Fibroblast of lung (primary cell): ENCODE measurements around the gene TPPP3. TPM values are rescaled to one million over a fixed set of nuclear protein-coding genes. Genes with fewer than 3 reads are reported as not detected.

Experiments used
- DNase-seq, 2 donors: peaks; one replicate each; pipeline versions ENCODE4 v3.0.0 to v3.0.0-alpha.2; 2010; ENCODE audit warnings: low read depth in 2 of 2
- H2AFZ ChIP-seq: 2 replicates; pipeline ENCODE4 v1.5.1; 2012; ENCODE audit warnings: low read length, control low read depth, inconsistent platforms
- H3K27ac ChIP-seq: 2 replicates; pipeline ENCODE4 v1.5.1; 2011; ENCODE audit warnings: low read length, control low read depth; ENCODE audit not compliant: insufficient read depth
- H3K27me3 ChIP-seq: 2 replicates; pipeline ENCODE4 v1.5.1; 2011; ENCODE audit warnings: mild to moderate bottlenecking, low read length; ENCODE audit not compliant: control insufficient read depth, insufficient read depth
- H3K36me3 ChIP-seq: 2 replicates; pipeline ENCODE4 v1.5.1; 2011; ENCODE audit warnings: low read length; ENCODE audit not compliant: control insufficient read depth, insufficient read depth
- H3K4me1 ChIP-seq: 2 replicates; pipeline ENCODE4 v1.5.1; 2011; ENCODE audit warnings: low read length; ENCODE audit not compliant: control insufficient read depth, insufficient read depth; ENCODE audit errors: extremely low read depth
- H3K4me2 ChIP-seq: 2 replicates; pipeline ENCODE4 v1.5.1; 2011; ENCODE audit warnings: low read length, control low read depth; ENCODE audit not compliant: insufficient read depth; ENCODE audit errors: extremely low read depth
- H3K4me3 ChIP-seq, 4 experiments: fragments of 200-600 bp in 1 of 4; sonication (generic) in 1 of 4; replicated peaks in 1 of 4; 2 replicates each; pipeline ENCODE4 v1.5.1; 2011 to 2016; ENCODE audit warnings: low read length in 4 of 4, low read depth in 3 of 4, mild to moderate bottlenecking in 3 of 4, control low read depth in 2 of 4, inconsistent platforms in 1 of 4, mixed read lengths in 1 of 4; ENCODE audit not compliant: insufficient read depth in 1 of 4; ENCODE audit errors: control extremely low read depth in 1 of 4
- H3K79me2 ChIP-seq: 2 replicates; pipeline ENCODE4 v1.5.1; 2012; ENCODE audit warnings: mild to moderate bottlenecking, low read length, inconsistent platforms; ENCODE audit not compliant: control insufficient read depth, insufficient read depth
- H3K9ac ChIP-seq: 2 replicates; pipeline ENCODE4 v1.5.1; 2011; ENCODE audit warnings: mild to moderate bottlenecking, low read length, control low read depth; ENCODE audit not compliant: insufficient read depth
- H3K9me3 ChIP-seq: 2 replicates; pipeline ENCODE4 v1.5.1; 2012; ENCODE audit warnings: low read depth, low read length; ENCODE audit not compliant: control insufficient read depth, insufficient read depth
- H4K20me1 ChIP-seq: 2 replicates; pipeline ENCODE4 v1.5.1; 2011; ENCODE audit warnings: low read length; ENCODE audit not compliant: control insufficient read depth, insufficient read depth; ENCODE audit errors: extremely low read depth
- EZH2 ChIP-seq: IDR thresholded peaks from 2 replicates; pipeline ENCODE4 v1.5.1; 2012; ENCODE audit warnings: low read length, control low read depth, mild to moderate bottlenecking; ENCODE audit errors: missing control alignments
- polyA plus RNA-seq, 2 donors: library from polyadenylated mRNA; depleted of rRNA in 1 of 2; stranded (reverse) in 1 of 2; unstranded in 1 of 2; fragments of >200 nt; gene quantifications; 2 replicates each; pipeline ENCODE4 v1.2.1, GENCODE V29; 2011 to 2012; ENCODE audit warnings: missing spikeins in 1 of 2
- total RNA-seq: library from RNA; depleted of rRNA; stranded (reverse); fragments of >200 nt; gene quantifications from 2 replicates; pipeline ENCODE4 v1.2.1, GENCODE V29; 2014
- TF ChIP-seq, protein P1 (sequence below), 2 donors: IDR thresholded peaks in 1 of 2; conservative IDR thresholded peaks in 1 of 2; 1 replicate in 1 of 2; 2 replicates in 1 of 2; pipeline ENCODE4 v1.5.1; 2011 to 2012; ENCODE audit warnings: low read length in 2 of 2, control low read depth in 1 of 2, inconsistent platforms in 1 of 2, low read depth in 1 of 2, mild to moderate bottlenecking in 1 of 2

TPPP3 gene
- total and polyA plus RNA-seq, 2 donors (not counting 1 experiment from before 2014, with no cell fraction given), result 2.9 to 3.8 TPM

DNA sequence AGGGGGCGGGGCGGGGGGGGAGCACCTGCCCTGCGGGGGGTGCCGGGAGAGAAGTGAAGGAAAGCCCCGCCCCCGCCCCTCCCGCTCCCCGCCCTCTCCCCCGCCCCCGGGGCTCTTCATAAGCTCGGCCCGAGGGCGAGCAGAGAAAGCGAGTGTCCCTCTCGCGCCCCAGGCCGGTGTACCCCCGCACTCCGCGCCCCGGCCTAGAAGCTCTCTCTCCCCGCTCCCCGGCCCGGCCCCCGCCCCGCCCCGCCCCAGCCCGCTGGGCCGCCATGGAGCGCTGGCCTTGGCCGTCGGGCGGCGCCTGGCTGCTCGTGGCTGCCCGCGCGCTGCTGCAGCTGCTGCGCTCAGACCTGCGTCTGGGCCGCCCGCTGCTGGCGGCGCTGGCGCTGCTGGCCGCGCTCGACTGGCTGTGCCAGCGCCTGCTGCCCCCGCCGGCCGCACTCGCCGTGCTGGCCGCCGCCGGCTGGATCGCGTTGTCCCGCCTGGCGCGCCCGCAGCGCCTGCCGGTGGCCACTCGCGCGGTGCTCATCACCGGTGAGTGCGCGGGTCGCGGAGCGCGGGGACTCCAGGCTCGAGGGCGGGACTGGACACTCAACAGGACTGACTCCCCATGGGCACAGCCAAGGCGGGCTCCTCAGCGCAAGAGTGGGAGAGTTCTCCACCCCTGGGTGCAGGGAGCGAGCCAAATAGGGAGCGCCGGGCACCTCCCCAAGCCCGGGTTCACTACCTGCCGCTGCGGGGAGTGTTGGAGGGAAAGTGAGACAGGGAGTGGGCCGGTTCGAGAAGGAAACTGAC is 37.9 kb upstream of the TPPP3 start, which contains the start of gene HSD11B2:
HSD11B2 (plus strand) TSS at position 145 of the 798 bp plus-strand sequence; CDS start at position 273, 128 bp downstream.
- Histone ChIP-seq H3K27me3 (peaks cover 23% of the 10 kb centered on the region), H2AFZ (no peak within 1 kb of the TSS), H3K27ac (no peak within 1 kb of the TSS), H3K4me2 (peak within 1 kb of the TSS; percentile 68), H4K20me1 (no peaks in the 10 kb centered on the region), H3K9ac (no peak within 1 kb of the TSS), H3K36me3 (no peaks in the 10 kb centered on the region), H3K79me2 (no peaks in the 10 kb centered on the region), H3K9me3 (no peaks in the 10 kb centered on the region), H3K4me1 (peaks cover 5% of the 10 kb centered on the region), H3K4me3 (peak within 1 kb of the TSS in 3 of 4 experiments; percentile 31 to 42 (median 34))
- TF ChIP-seq, protein P1, sequence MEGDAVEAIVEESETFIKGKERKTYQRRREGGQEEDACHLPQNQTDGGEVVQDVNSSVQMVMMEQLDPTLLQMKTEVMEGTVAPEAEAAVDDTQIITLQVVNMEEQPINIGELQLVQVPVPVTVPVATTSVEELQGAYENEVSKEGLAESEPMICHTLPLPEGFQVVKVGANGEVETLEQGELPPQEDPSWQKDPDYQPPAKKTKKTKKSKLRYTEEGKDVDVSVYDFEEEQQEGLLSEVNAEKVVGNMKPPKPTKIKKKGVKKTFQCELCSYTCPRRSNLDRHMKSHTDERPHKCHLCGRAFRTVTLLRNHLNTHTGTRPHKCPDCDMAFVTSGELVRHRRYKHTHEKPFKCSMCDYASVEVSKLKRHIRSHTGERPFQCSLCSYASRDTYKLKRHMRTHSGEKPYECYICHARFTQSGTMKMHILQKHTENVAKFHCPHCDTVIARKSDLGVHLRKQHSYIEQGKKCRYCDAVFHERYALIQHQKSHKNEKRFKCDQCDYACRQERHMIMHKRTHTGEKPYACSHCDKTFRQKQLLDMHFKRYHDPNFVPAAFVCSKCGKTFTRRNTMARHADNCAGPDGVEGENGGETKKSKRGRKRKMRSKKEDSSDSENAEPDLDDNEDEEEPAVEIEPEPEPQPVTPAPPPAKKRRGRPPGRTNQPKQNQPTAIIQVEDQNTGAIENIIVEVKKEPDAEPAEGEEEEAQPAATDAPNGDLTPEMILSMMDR (conservative IDR thresholded peaks at IDR 0.05 in 1 of 2, IDR thresholded peaks at IDR 0.05 in 1 of 2; ENCODE audit: low read depth in 1 of 2, low read length in 2 of 2), result no peak
- no peak for TF ChIP-seq EZH2
- peak; percentile 36 to 38 for DNase-seq

DNA sequence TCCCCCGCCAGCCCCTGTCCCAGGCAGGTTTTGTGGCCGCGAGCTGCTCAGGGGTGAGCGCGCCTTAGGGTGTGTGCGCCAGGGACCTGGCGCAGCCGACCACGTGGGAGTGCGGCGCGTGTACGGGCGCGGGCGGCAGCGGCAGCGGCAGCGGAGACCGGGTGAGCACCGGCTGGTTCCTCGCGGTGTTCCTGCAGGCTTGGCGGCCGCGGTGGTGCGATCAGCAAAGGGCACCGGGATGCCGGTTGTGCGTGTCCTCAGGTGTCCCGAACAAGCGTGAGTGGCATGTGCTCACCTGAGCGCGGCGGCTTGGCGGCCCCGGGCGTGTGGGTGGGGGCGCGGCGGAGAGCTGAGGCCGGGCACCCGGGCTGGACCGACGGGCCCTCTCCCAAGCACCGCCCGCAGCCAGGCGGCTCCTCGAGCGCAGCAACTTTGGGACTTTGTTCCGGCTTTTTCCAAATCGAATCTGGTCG is 37.2 kb upstream of the TPPP3 start:
- Histone ChIP-seq H3K4me3 (peak overlapping the region in 2 of 4 experiments; percentile 4 to 37), H3K27ac (no peak overlapping the region), H3K9me3 (no peaks in the 10 kb centered on the region), H3K27me3 (peaks cover 27% of the 10 kb centered on the region), H4K20me1 (no peaks in the 10 kb centered on the region), H3K4me2 (peak overlapping the region; percentile 64), H3K4me1 (peaks cover 5% of the 10 kb centered on the region), H3K36me3 (no peaks in the 10 kb centered on the region), H2AFZ (no peak overlapping the region), H3K79me2 (no peaks in the 10 kb centered on the region), H3K9ac (no peak overlapping the region)
- DNase-seq, result no peak
- peak; percentile 92 for TF ChIP-seq EZH2
- TF ChIP-seq, protein P1 (conservative IDR thresholded peaks at IDR 0.05 in 1 of 2, IDR thresholded peaks at IDR 0.05 in 1 of 2; ENCODE audit: low read depth in 1 of 2, low read length in 2 of 2), result no peak

DNA sequence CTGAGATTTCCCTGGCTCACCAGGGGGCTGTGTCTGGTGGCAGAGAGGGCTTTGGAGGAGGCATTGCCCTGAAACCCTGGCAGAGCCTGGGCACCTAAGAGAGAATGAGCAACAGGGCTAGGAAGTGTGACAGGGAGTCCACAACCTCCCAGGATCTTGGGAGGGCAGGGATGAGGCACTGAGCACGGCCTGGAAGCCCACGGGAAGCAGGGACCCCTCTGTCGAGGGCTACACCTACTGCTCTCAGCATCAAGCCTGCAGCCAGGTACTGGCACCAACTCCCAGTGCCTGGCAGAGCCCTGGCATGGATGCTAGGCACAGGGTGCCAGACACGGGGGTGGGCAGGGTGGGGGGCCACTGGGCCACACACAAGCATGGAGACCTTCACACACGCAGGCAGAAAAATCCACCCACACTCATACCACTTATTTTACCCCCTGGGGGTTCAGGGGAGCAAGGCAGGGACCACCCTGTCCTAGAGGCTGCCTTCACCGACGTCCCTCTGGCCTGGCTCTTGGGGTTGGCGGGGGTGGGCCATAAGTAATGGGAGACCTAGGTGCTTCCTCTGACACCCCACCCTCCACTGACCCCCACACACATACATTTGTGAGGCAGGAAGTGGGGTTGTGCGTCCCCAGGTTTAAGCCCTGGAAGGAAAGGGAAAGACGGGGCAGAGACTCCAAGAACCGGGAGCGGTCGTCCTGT is 36.7 kb upstream of the TPPP3 start:
- DNase-seq, result no peak
- Histone ChIP-seq H3K27me3 (peaks cover 29% of the 10 kb centered on the region), H3K9ac (no peak overlapping the region), H3K79me2 (no peaks in the 10 kb centered on the region), H3K36me3 (no peaks in the 10 kb centered on the region), H3K27ac (no peak overlapping the region), H3K4me2 (peak overlapping the region; percentile 64), H3K9me3 (no peaks in the 10 kb centered on the region), H3K4me1 (peaks cover 5% of the 10 kb centered on the region), H2AFZ (no peak overlapping the region), H3K4me3 (peak overlapping the region in 1 of 4 experiments; percentile 37), H4K20me1 (no peaks in the 10 kb centered on the region)
- TF ChIP-seq, protein P1 (conservative IDR thresholded peaks at IDR 0.05 in 1 of 2, IDR thresholded peaks at IDR 0.05 in 1 of 2; ENCODE audit: low read depth in 1 of 2, low read length in 2 of 2), result no peak
- TF ChIP-seq EZH2, result no peak
